HepG2 (cell line): ENCODE measurements around the gene CAPN12. TPM values are rescaled to one million over a fixed set of nuclear protein-coding genes. Genes with fewer than 3 reads are reported as not detected.
A peak's percentile ranks its signal among the peaks of the same experiment; 100 is the strongest.

Experiments used
- ASH2L ChIP-seq: fragments of 300-600, 200-600 bp; sonication (generic); IDR thresholded peaks from 2 replicates; pipeline ENCODE4 v1.7.0; 2017; ENCODE audit warnings: low read depth, mild to moderate bottlenecking, moderate library complexity, mixed read lengths, low read length; ENCODE audit not compliant: insufficient read length
- MIXL1 ChIP-seq: IDR thresholded peaks from 2 replicates; pipeline ENCODE4 v1.6.1; 2016
- PAF1 ChIP-seq: IDR thresholded peaks from 2 replicates; pipeline ENCODE4 v1.6.1; 2016; ENCODE audit warnings: missing genetic modification reagents, missing compliant biosample characterization
- PHF5A ChIP-seq: IDR thresholded peaks from one replicate; pipeline ENCODE4 v1.6.1; 2018; ENCODE audit warnings: low read depth, missing genetic modification reagents; ENCODE audit not compliant: unreplicated experiment
- POLR2AphosphoS5 ChIP-seq: IDR thresholded peaks from 2 replicates; pipeline ENCODE4 v1.6.1; 2012; ENCODE audit warnings: low read depth, low read length
- SIN3A ChIP-seq: IDR thresholded peaks from 2 replicates; pipeline ENCODE4 v1.6.1; 2011; ENCODE audit warnings: low read depth, mild to moderate bottlenecking, control low read depth, low read length, borderline replicate concordance
- ZNF367 ChIP-seq: sonication (generic); formaldehyde crosslinking; IDR thresholded peaks from 2 replicates; pipeline ENCODE4 v1.4.0; 2020; ENCODE audit warnings: missing genetic modification reagents, borderline replicate concordance
- ZNF441 ChIP-seq: sonication (generic); formaldehyde crosslinking; IDR thresholded peaks from 2 replicates; pipeline ENCODE4 v1.7.0; 2021; ENCODE audit warnings: missing genetic modification reagents, borderline replicate concordance
- ZNF678 ChIP-seq: sonication (generic); formaldehyde crosslinking; IDR thresholded peaks from 2 replicates; pipeline ENCODE4 v1.4.0; 2020; ENCODE audit warnings: mild to moderate bottlenecking, missing genetic modification reagents
- ZNF761 ChIP-seq: sonication (generic); formaldehyde crosslinking; conservative IDR thresholded peaks from 2 replicates; pipeline ENCODE4 v1.4.0; 2020; ENCODE audit warnings: mild to moderate bottlenecking, missing genetic modification reagents
- ZNF784 ChIP-seq: sonication (generic); formaldehyde crosslinking; IDR thresholded peaks from 2 replicates; pipeline ENCODE4 v1.5.1; 2020; ENCODE audit warnings: missing genetic modification reagents, mild to moderate bottlenecking, borderline replicate concordance
- polyA plus RNA-seq, 8 experiments: library from polyadenylated mRNA; depleted of rRNA in 3 of 8; stranded (reverse) in 7 of 8; unstranded in 1 of 8; fragments of >200 nt; fragmentation: Illumina TruSeq in 4 of 8; extraction: Trizol in 4 of 8; gene quantifications; 2 replicates each; pipeline versions ENCODE4 v1.2.1 to v1.2.3, GENCODE V29; 2011 to 2016; ENCODE audit warnings: low read depth in 4 of 8, missing spikeins in 1 of 8, mixed read lengths in 1 of 8; ENCODE audit not compliant: insufficient read depth in 1 of 8
- total RNA-seq, 5 experiments: library from RNA; depleted of rRNA; stranded (reverse); fragments of >200 nt; fragmentation: Illumina TruSeq; extraction: Trizol; gene quantifications; 2 replicates each; pipeline ENCODE4 v1.2.3, GENCODE V29; 2016; ENCODE audit warnings: low read depth in 1 of 5

The CAPN12 gene
- total and polyA plus RNA-seq, 2 of the 13 experiments (the other 11 are each of a cell fraction or from before 2014, with no cell fraction given): 1.6 to 13.6 TPM

- TF ChIP-seq ZNF761 (CRISPR knock-in tag): no peak
- no peak for TF ChIP-seq SIN3A
- no peak for TF ChIP-seq POLR2AphosphoS5
- TF ChIP-seq ZNF784 (CRISPR knock-in tag): no peak
- 0 out of 2 replicates have a peak, but pooled peaks have one; percentile 49 for TF ChIP-seq ZNF441 (CRISPR knock-in tag)
- no peak for TF ChIP-seq ZNF678
- TF ChIP-seq ZNF367: no peak
- peak; percentile 46; the same call in 1 of the 2 replicates for TF ChIP-seq MIXL1 (CRISPR knock-in tag)
- TF ChIP-seq PAF1 (CRISPR knock-in tag): no peak
- no peak for TF ChIP-seq PHF5A (CRISPR knock-in tag)
- peak; percentile 63 for TF ChIP-seq ASH2L
Observed at GRCh38 chr19:38685666-38686529, 58.4 kb downstream of the CAPN12 start (continued).
